ENCODE results near the gene APOL2.
"Not testable (repeated sequence)": the region's sequence is repeated elsewhere in the genome, so short reads cannot be mapped to it uniquely, and the experiment has no call there.

The APOL2 gene

GRCh38 chr22:36238373-36239149 is 766 bp downstream of the APOL2 start:
- peak; percentile 36 for DNase-seq

- no peak for DNase-seq
These were observed 1.6 kb downstream of the APOL2 start for GRCh38 chr22:36237462-36238372.

GRCh38 chr22:36236388-36237319 is 2.7 kb downstream of the APOL2 start:
- no peak for DNase-seq

- DNase-seq: no peak
These were observed 3.7 kb downstream of the APOL2 start for GRCh38 chr22:36235585-36235984.

GRCh38 chr22:36234919-36235318 is 4.4 kb downstream of the APOL2 start:
- DNase-seq: no peak

- no peak for DNase-seq
These were observed 5.1 kb downstream of the APOL2 start for GRCh38 chr22:36234213-36234612.

- DNase-seq: no peak
These were observed 5.5 kb downstream of the APOL2 start for GRCh38 chr22:36233796-36234195.

- no peak for DNase-seq
These were observed 6.5 kb downstream of the APOL2 start for GRCh38 chr22:36232715-36233401.

- not testable (repeated sequence) for DNase-seq
These were observed 8.3 kb downstream of the APOL2 start for GRCh38 chr22:36231051-36231450.

- DNase-seq: not testable (repeated sequence)
These were observed 9.7 kb downstream of the APOL2 start for GRCh38 chr22:36229649-36230048.

- DNase-seq: no peak
These were observed 10.4 kb downstream of the APOL2 start for GRCh38 chr22:36228944-36229343.

GRCh38 chr22:36228369-36228768 is 11.0 kb downstream of the APOL2 start:
- not testable (repeated sequence) for DNase-seq

- DNase-seq: no peak
These were observed 11.5 kb downstream of the APOL2 start for GRCh38 chr22:36227806-36228205.

GRCh38 chr22:36227396-36227795 is 11.9 kb downstream of the APOL2 start:
- DNase-seq: no peak

GRCh38 chr22:36226189-36226588 is 13.1 kb downstream of the APOL2 start:
- DNase-seq: no peak

- no peak for DNase-seq
These were observed 13.9 kb downstream of the APOL2 start for GRCh38 chr22:36225333-36225922.

- DNase-seq: no peak
These were observed 15.1 kb downstream of the APOL2 start for GRCh38 chr22:36224245-36224644.

GRCh38 chr22:36223504-36223903 is 15.8 kb downstream of the APOL2 start:
- no peak for DNase-seq

- DNase-seq: no peak
These were observed 16.4 kb downstream of the APOL2 start for GRCh38 chr22:36222887-36223450.

- DNase-seq: peak; percentile 32
These were observed 17.3 kb downstream of the APOL2 start for GRCh38 chr22:36221799-36222751.
